ENCODE data around the gene PROP1.
"Not testable (repeated sequence)": the region's sequence is repeated elsewhere in the genome, so short reads cannot be mapped to it uniquely, and the experiment has no call there.

The PROP1 gene

DNA sequence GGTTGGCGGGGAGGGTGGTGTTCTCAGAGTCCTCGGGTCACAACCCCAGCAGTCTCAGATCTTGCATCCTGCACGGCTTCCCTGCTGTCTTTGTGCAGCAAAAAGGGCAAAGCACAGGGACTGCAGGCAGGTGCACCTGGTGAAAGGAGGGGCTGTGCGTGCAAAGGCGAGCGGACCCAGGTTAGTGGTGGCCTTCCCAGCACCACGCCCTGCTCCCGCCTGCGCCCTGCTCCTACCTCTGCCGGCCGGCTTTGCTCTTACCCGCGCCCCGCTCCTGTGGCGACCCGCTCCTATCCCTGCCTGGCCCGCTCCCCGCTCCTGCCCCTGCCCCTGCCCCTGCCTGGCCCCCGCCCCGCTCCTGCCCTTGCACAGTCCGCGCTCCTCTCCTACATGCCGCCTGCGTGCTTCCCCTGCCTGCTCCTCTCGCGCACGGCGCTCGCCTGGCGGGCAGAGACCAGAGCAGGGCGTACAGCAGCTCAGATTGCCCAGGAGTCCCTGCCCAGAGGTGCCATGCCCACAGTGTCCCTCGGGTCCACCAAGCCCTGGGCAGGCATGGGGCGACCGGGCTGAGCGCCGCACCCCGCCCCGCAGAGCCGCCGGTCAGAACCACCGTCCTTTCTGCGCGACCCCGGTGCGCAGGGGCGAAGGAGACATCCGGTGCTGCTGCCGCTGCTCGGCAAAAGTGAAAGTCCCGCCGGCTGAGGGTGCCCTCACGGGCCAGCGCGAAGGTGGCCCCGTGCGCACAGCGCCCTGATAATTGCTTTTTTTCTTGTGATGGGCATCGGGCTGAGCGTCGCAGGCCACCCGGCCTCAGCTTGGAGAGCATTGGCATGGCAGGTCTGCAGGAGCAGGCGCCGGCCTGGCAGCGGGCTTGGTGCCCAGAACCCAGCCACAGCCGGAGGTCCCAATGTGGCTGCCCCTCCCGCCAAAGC, 52.0 kb downstream of the PROP1 start:
- peak; percentile 45 to 56 for DNase-seq

DNA sequence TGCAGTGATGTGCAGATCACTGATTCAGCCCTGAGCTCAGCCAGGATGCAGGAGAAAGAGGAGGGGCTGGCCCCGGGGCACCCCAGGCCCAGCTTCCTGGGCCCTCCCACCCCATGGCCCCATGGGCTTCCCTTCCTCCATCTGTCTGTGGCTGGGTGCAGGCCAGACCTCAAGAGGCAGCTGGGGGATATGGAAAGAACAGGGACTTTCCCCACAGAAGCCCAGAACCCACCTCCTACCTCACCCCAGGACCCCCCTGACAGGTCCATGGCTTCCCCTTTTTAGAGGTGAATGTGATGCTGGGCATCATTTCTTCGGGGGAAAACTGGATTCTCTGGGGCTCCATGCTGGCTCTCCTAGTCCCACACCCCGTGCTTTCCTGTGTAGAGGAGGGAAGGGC, 53.1 kb downstream of the PROP1 start:
- DNase-seq: not testable (repeated sequence)
